ENCODE data around the gene DHRS12. TPM values are rescaled to one million over a fixed set of nuclear protein-coding genes. Genes with fewer than 3 reads are reported as not detected.
A peak's percentile ranks its signal among the peaks of the same experiment; 100 is the strongest.

Gene DHRS12
- total RNA-seq, 1 donor from 2014 or later = 12.3 TPM

GRCh38 chr13:51761643-51762350, 42.2 kb downstream of the DHRS12 start:
- DNase-seq (ENCODE audit: low spot score) = no peak

- no peak for DNase-seq (ENCODE audit: low spot score)
These were observed 43.4 kb downstream of the DHRS12 start for GRCh38 chr13:51760592-51760991.

DNA sequence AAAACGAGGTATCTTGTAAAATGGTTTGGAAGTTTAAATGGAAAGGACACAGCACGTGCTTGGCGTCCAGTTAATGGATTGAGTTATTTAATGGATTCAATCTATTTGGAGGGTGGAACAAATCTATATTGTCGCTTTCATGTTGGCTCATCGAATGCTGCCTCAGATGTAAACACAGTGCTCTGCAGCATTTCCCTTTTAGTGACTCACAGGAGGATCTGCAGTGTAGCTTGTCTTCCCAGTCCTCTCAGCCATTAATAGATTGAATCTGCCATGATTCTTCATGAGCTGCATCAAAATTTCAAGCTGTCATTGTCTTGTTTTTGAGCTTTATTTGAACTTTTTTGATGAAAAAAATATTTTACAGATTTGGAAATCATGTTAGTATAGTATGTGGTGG, 44.7 kb downstream of the DHRS12 start:
- DNase-seq (ENCODE audit: low spot score) = no peak

DNA sequence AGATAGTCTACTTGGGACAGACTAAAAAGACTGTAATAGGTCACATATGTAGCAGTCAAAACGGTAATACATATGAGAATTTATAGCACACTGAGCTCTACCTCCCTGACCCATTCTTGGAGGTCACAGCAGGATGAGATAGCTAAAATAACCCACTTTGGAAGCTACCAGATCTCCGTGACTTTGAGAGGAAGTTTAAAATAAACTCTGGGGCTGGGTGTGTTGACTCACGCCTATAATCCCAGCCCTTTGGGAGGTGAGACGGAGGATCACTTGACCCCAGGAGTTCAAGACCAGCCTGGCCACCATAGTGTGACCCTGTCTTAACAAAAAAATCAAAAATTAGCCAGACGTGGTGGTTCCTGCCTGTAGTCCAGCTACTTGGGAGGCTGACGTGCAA, 45.3 kb downstream of the DHRS12 start:
- no peak for DNase-seq (ENCODE audit: low spot score)

DNA sequence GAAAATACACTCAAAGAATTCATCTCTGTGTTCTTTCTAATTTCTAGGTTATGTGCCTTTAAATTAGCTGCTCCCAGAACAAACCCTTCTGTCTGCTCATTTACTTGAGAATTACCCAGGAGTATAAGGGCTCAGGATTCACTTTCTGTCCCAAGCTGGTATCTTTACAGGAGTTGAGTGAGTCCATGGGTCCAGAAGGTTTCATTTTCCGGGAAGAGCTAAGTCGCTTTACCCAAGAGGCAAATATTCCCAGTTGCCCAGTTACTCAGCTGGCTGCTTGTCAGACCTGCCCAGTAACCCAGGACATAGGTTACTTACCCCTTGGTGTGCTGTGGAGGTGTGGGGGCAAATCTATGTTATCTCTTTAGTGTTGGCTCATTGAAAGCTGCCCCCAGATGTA, 47.3 kb downstream of the DHRS12 start:
- no peak for DNase-seq (ENCODE audit: low spot score)

DNA sequence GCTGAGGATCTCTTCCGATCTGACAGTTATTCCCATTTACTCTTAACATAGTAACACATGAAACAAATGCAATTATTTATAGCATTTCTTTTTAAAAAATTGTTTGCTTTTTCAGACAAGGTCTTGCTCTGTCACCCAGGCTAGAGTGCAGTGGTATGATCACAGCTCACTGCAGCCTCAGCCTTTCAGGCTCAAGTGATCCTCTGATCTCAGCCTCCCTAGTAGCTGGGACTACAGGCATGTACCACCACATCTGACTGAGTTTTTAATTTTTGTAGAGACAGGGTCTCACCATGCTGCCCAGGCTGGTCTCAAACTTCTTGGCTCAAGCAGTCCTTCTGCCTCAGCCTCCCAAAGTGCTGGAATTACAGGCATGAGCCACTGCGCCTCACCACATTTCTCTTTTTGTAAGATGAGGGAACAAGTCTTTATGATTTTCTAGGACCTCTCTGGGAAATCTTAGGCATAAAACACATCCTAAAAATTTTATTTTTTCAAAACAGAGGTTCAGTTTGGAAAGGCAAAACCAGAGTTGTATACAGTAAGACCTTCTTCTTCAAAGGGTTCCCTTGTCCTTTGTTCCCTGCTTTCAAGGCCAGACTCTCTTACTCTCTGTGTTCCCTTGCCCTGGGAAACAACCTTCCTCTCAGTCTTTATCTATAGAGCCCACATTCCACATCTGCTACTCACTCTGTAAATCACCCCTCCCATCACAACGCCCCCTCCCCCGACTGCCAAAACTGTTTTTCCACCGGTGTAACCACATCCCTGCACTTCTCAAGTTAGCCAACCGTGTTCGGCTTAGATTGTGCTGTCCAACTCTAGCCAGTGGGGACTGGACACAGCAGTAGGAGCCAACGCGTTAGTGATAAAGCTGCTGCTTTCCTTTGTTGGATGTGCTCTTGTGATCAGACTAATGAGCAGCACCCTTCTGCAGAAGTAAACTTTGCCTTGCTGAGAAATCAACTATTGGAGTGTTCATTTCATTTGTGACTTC, 56.2 kb downstream of the DHRS12 start:
- DNase-seq (ENCODE audit: low spot score) = no peak

GRCh38 chr13:51746802-51747201, 57.2 kb downstream of the DHRS12 start:
- no peak for DNase-seq (ENCODE audit: low spot score)

GRCh38 chr13:51745243-51745642, 58.7 kb downstream of the DHRS12 start:
- no peak for DNase-seq (ENCODE audit: low spot score)

GRCh38 chr13:51742611-51743010, 61.4 kb downstream of the DHRS12 start:
- no peak for DNase-seq (ENCODE audit: low spot score)

DNA sequence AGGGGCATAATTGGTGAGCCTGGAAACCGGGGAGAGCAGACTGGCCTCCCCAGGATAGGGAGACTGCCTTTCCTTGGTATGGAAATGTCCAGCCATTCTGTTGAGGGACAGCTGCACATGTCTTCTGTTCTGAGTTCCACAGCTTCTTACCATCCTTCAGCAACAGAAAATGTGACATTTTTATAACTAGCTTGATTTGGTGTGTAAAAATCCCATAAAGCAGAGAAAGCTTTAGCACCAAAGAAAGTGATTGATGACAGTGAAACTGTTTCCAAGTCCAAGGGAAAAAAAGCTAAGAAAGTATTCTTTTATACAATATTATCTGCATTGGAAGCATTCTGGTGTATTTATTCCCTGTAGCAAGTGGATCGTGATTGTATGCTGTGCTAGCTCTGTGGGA, 61.9 kb downstream of the DHRS12 start:
- DNase-seq (ENCODE audit: low spot score) = no peak

GRCh38 chr13:51740698-51741097, 63.3 kb downstream of the DHRS12 start:
- no peak for DNase-seq (ENCODE audit: low spot score)

DNA sequence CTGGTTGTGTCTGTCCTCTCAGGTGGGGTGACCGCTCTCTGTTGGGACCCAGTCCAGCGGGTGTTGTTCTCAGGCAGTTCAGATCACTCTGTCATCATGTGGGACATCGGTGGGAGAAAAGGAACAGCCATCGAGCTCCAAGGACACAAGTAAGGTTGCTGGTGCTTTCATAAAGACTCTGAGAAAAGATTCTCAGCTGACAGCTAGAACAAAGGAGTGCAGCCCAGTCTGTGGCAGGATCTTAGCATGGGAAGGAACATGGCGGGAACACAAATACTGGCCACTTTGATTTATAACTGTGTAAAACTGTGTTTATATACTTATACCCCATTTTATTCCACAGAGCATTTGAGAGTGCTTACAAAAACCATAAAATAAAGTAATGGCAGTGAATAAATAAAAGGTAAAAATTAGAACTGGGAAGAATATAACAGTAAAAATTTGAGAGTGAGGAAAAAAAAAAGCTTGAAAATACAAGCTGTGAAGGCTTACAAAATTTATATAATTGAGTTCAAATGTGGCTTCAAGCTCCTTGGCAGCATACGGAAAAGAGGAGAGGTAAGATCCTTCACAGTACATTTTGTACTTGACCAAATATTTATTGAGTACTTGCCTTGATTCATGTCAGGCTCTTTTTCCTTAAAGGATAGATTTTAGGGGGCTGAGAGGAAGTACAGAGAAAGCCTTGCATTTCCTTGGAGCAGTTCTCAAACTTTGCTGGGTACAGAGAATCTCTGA, 64.8 kb downstream of the DHRS12 start:
- no peak for DNase-seq (ENCODE audit: low spot score)

DNA sequence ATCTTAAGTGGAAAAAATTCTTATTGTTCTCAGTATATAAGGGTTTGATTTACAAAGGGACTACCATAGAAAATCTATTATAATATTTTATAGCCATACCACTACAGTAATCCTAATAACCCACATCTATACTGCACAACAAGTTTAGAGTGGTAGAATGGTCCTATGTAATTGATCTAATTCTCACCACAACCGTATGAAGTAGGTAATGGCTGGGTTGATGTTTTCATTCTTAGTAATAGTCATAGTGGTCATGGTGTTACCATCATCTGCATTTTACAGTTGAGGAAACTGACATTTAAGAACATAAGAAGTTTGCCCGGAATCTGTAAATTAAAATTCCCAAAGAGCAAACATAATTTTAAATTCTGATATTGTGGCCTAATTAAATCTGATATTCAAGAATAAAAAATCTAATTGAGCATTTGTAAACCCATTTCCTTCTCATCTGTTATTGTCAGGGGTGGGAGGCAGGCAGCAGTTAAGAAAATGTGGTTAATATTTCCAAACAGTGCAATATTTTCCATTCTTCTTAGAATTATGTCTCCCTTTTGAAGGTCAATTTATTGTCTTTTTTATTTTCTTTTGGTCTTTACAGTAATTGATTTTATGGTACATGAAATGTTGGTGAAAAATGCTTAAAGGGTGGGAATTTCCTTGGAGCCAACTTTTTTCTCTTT, 65.6 kb downstream of the DHRS12 start:
- DNase-seq (ENCODE audit: low spot score) = no peak

DNA sequence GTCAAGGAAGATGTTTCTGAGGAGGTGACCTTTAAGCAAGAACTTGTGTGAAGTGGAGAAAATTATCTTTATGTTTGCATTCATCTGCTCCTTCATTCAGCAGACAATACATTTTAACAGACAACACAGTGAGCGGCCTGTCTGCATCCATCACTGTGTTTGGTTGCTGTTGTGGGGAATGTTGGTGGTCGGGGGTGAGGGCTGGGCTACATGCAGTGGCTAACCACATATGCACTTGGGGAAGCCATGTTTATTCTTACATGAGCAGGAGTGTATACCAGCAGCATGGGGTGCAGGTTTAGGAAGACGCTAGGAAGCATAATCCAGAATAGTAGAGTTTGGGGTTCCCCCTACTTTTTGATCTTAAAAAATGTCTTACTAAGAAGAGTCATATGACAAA, 66.4 kb downstream of the DHRS12 start:
- DNase-seq (ENCODE audit: low spot score) = no peak

DNA sequence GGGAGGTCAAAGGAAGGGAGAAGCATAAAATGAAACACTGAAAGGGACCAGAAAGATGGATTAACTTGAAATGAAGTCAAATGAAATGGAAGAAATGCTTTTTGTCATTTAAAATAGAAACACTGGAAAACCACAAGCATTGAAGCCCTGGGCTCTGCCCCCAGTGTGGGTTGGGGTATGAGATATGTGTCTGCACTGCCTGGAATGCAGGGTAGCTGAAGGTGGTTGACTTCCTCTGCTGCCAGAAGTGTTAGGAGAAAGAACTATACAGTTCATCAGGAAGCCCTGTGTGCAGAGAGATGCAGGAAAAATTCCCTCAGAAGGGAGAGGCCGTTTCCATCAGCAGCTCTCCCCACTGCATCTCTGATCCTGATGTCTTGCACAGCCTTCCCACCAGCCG, 69.2 kb downstream of the DHRS12 start:
- no peak for DNase-seq (ENCODE audit: low spot score)

DNA sequence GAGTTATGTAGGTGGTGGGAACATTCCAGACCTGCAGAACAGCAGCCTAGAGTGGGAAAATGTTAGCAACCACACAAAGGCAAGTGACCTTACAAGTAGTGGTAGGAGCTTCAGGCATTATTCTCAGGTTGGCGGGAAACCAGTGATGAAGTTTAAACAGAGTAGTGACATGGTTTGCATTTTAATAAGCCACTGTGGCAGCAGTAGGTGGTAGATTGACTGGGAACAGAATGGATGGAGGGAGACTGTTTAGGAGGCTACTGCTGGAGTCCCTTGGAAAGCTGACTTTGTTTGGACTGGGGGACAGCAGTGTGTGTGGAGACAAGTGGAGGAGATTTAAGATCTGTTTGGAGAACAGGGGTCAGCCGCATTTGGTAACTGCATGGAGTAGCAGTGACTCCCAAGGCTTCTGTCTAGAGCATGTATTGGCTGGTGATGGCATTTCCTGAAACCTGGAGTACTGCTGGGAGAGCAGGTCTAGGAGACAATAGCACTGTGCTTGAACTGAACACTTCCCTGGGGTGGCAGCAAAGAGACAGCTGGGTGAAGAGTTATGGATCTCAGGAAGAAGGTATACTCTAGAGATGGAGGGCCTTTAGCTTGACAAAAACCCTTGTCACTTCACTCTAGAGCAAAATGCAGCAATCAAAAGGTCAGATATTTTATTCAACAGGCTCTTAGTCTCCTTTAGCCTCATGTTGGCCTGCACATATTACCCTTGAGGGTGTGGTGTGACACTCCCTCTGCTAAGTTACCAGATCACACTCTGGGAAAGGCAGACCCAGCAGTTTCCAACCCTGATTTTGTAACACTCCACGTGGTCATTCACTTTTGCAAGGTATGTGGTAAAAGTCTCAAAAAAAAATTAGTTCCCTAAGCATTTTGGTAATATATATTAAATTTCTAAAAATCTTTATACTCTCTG, 70.3 kb downstream of the DHRS12 start:
- peak; percentile 31 for DNase-seq (ENCODE audit: low spot score)

- DNase-seq (ENCODE audit: low spot score) = no peak
These were observed 72.2 kb downstream of the DHRS12 start for GRCh38 chr13:51731759-51732158.

GRCh38 chr13:51730927-51731326, 73.0 kb downstream of the DHRS12 start:
- DNase-seq (ENCODE audit: low spot score) = no peak

GRCh38 chr13:51729866-51730553, 74.0 kb downstream of the DHRS12 start:
- DNase-seq (ENCODE audit: low spot score) = peak; percentile 34

DNA sequence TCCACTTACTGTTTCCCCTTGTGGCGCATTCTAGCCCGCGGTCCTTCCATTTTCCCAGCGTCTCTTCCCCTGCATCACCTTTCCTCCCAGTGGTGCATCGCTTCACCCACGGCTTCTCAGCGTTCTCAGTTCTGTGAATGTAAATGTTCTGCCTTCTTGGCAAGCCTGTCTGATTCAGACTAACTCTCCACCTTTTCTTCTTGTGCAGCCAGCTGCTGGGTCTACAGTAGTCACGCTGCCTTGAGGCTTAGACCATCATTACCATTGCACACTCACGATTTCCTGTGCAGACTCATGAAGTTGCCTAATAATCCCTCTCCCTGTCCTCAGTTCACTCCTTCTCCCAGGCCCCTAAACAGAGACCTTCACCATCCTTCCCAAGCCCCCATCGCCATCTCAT, 75.0 kb downstream of the DHRS12 start:
- no peak for DNase-seq (ENCODE audit: low spot score)

All from mucosa of gallbladder (tissue), 1 donor.